GM21619 (cell line): ENCODE data around the gene EPHA4.

Experiments used
- ATAC-seq: cut with Tn5 transposase; IDR thresholded peaks from one replicate; pipeline ENCODE4 v1.9.1; 2021; ENCODE audit not compliant: unreplicated experiment

EPHA4 gene

DNA sequence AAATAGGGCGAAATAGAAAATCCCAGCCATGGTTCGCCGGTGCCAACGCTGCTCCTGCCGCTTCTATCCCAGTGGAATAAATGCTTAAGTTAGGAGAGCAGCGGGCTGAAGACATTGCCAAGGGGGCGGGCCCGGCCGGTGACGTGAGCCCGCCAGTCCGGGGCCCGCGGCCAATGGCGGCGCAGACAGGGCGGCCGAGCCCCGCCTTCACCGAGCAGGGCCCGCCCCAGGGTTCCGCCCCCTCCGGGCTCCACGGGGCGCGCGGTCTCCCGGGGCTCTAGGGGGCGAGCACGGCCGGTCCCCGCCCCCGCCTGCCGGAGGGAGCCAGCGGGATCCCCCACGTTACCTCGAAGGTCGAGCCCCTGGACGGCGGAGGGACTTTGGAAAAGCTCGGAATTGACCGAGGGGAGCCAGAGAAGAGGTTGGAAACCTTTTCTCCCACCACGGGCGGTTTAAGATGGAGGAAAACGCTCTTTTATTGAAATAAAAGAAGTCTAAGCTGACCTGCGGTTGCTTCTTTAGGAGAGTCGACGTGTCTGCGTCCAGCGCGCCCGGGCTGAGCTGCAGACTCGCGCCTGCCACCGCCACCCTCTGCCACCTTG, at the start of gene EPHA4:
TSS of gene EPHA4 (minus strand) at position 86 of the 602 bp plus-strand sequence. CDS start at position 30, 56 bp downstream.
- peak; percentile 86 for ATAC-seq

DNA sequence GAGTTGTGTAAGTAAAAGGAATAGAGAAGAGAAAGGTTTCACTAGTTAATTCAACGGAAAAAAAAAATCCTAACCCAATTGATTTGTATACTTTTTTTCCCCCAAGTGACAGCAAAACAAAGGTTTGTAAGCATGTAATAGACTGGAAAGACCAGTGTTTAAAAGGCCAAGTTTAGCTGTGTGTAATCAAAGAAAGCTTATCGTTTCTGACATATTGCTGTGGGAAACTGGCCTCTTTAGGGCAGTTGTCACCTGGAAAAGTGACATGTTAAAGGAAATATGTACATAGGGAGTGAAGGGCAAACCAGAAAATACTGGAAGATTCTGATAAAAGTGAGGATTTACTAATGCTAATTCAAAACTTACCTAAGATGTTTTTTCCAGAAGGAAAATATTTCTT, 45.9 kb upstream of the EPHA4 start:
- ATAC-seq, result no peak

DNA sequence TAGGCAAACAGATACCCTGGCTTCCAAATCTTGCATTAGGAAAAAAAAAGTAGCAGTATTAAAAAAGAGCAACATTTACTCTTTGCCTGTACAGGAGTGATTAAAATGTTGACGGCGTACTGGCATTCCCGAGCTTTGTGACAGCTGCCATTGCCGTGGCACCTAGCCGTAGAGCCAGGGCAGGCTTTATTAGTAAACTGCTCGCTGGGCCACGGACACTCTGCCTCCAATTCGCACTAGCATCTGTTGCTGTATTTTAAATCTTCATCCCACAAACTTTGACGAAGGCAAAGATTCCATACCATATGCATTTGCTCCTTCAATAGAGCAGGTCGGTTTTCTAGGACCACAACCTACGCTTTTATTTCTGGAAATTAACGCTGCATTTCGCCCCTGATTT, 44.5 kb upstream of the EPHA4 start:
- no peak for ATAC-seq

DNA sequence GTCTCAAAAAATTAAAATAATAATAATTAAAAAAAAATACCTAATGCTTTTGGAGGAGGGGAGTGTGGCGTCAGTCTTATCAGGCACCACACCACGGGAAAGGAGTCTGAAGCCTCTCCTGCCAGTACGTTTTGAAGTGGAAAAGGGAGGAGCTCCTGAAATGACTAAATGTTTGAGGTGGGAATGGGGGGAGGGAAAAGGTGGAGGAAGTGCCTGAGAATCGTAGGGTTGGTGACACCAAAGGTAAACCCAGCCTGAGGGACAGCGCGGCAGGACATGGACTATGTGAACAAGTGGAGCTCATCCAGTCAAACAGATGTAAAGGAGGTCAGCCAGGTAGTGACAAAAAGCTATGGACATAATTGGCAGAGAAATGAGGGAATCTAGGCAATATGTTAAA, 42.2 kb upstream of the EPHA4 start:
- ATAC-seq, result no peak

DNA sequence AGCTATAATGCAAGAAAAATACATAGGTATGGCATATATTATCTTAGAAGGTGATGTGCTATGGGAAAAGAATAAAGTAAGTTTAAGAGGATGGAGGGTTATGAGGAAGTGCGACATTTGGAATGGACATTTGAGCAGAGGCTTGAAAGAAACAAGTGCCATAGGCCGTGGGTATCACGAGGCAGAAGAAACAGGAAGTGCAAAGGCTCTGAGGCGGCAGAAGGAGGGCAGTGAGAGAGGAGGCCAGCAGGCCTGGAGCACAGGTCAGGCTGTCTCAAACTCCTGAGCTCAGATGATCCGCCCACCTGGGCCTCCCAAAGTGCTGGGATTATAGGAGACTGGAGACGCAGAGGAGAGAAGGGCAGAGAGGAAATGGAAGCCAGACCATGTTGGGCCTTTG, 40.7 kb upstream of the EPHA4 start:
- ATAC-seq, result no peak

DNA sequence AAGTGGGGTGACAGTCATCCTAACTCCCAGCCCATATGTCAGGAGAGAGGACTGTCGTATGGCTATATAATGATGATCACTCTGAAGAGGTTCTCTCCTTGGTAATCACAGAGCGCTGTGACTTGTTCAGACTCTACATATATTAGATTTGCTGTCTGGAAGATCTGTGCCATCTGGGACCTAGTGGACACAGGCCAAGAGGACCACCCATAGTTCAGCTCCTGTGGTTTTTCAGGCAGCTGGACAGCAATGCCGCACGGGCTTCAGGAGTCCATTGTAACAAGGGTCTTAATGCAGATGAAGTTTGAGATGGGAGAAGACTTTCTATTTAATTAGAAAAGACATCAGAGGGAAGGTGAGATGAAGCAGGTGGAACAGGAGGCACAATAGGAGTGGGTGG, 40.1 kb upstream of the EPHA4 start:
- ATAC-seq, result no peak

DNA sequence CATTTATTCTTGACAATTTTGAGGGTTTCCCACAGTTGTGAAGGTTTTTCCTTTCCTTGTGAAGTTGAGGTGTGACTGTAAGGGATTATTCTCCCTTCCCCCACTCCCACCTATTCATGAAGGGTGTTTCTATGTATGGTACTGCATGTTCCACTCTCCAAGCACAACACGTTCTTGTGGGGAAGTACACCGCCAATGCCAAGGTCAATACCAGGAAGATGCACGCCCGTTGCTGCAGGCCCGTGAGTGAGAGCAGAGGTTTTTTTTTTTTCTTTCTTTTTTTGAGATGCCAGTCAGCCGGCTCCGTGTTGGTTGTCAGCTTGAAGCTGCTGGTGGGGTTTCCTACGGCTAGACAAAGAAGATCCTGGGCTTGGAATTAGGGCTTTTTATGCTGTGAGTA, 38.6 kb upstream of the EPHA4 start:
- no peak for ATAC-seq

DNA sequence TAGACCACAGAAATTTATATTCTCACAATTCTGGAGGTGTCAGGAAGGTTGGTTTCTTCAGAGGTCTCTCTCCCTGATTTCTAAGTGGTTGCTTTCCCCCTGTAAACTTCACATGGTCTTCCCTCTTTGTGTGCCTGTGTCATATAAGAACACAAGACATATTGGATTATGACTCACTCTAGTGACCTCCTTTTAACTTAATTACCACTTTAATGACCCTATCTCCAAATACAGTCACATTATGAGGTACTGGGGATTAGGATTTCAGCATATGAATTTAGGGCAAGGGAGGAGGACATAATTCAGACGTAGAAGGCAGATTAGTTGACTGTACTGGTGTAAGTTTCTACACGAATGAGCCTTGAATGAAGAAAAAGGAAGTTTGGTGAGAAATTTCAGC, 38.2 kb upstream of the EPHA4 start:
- ATAC-seq, result no peak

DNA sequence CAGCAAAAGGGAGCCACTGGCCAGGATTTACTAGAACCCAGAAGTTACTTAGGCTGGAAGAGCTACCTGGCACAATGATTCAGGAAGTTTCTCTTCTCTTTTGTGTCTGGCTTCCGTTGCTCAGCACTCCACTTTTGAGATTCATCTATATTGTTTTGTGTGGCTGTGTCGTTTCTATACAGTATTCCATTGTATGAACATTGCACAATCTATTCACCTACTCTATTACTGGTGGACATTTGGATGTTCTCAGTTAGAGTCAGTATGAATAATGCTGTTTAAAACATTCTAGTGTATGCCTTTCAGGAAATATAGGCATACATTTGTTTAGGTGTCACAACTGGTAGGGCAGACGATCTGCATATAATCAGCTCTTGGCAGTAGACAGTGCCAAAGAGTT, 36.3 kb upstream of the EPHA4 start:
- no peak for ATAC-seq

DNA sequence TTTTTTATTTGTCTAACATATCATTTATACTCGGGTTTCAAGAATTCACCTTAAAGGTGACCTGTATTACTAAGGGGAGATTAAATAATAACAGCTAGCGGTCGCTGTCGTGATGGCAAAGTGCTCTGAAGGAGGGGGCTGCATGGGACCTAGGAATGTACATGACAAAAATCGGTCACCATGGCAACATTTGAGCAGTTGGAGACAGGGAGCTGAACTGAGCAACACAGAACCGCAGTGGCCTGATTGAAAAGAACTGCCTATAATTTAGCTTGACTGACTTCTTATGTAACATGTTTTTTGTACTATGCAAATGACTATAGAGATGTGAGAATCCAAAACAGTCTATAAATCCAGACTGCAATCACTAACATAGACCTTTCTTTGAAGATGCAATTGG, 34.3 kb upstream of the EPHA4 start:
- no peak for ATAC-seq

DNA sequence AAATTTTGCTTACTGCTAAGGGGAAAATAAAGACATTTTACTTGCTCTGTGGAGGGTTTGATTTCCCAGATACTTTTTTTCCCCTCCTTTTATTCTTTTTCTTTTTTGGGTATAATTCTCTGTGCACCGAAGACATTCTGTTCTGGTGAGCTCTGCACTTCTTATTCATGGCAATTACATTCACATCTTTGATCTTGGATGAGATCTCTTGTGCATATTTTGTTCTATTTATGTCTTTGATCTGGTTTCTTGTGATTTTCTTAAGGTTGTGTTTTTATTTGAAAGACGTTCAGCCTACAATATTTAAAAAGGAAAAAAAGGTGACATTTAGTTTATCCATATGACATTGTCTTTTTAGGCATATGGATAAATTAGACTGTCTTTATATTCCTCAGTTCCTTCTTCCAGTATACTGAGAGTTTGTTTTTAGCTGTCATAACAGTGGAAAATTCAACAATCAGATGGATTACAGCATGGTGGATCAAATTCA, 33.7 kb upstream of the EPHA4 start:
- ATAC-seq, result no peak

DNA sequence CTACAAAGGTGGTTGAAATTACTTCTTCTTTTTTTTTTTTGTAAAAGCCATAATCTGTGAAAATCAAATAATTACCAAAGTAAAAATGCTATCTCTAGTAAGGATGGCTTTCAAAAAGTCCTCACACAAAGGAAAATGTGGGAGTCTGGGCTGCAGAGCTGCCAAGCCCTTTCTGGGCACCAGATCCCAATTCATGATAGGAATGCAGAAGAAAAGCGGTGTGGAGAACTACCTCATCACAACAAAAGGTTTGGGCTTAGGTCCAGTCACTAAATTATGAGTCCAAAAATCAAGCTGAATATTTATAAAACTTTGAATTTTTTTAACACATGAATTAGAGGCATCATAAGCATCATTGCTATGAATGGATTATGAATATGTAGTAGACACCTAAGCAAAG, 30.8 kb upstream of the EPHA4 start:
- no peak for ATAC-seq

DNA sequence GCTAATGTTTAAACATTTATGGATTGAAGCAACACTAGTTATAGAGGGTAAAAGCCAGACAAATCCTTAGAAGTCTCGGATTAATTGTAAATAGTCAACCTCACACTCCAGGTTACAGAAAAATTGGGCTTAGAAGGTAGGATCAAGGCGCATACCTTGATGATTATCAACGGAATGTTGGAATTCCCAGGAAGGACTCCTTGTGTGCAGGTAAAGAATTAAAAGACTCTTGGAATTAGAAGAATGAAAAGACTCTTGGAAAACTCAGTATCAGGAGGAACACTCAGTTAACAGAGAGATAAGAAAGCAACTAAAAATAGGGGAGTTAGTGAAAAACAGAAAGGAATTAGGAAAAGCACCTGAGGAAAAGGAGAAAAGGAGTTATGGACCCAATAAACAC, 29.3 kb upstream of the EPHA4 start:
- no peak for ATAC-seq

DNA sequence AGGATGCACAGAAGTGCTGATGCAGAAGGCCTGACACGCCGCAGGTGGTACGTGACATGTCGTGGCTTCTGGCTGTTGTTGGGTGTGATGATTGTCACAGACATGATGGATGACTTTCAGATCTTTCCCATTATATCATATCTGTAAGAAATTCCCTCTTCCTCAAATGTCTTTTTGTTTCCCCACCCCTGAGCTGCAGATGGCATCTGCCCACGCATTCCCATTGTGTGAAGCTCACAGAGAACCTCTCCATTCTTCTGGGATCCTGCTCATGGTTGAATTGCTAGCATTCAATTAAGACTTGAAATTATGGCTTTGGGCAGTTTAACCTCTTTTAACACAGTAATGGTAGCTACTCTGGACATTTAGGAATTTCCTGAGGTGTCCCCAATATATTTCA, 28.3 kb upstream of the EPHA4 start:
- ATAC-seq, result no peak

DNA sequence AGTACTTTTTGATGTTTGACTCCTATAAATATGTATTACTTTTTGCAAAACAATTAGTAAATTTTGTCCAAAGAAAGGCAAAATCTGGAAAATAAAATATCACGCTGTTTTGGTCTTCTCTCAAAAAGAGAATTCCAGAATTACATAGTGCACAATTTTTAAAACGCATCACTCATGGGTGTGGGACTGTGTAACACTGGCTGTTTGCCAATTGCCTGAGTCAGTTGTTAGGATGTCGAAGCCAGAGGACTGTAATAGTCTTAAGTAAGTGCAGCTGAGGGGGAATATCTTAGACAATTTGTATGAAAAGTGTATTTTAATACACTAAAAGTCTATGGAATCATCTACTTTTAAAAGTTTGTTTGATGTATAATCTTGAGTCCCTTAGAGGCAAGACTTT, 24.1 kb upstream of the EPHA4 start:
- no peak for ATAC-seq

DNA sequence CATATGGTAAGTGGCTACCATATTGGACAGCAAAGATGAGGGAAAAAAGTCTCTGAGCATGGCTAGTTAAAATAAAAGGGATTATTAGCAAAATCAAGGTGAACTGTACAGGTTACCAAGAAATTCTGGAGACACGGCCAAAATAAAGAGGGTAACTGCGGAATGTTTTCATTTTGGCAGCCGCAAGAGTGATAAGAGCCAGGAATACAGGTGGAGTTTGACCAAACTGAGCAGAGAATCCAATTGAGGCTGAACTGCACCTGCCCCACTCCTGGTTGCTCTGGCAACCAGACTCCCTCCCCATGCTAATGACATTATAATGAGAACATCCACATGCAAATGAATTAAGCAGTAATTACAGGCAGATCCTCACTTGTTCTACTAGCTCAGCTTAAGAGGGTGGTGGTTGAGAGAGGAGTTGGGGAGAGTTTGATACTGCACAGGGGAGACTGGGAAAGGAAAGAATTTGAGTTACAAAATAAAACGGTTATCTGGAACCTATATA, 18.8 kb upstream of the EPHA4 start:
- no peak for ATAC-seq

DNA sequence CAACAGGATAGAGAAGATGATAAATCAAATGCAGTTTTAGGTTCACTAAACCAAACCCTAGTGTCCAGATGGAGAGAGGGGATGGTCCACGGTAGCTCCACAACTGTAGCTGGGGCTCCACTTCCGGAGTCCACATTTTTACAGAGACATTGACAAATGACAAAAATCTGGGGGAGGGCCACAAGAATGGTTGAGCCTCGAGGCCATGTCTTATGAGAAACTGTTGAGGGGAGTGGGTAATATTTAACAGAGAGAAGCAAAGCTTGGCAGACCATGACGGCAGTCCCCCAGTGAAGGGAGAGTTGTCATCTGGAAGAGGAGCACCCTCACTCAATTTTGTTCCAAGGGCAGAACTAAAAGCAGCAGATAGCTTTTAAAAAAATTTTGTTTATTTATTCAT, 17.6 kb upstream of the EPHA4 start:
- ATAC-seq, result no peak

DNA sequence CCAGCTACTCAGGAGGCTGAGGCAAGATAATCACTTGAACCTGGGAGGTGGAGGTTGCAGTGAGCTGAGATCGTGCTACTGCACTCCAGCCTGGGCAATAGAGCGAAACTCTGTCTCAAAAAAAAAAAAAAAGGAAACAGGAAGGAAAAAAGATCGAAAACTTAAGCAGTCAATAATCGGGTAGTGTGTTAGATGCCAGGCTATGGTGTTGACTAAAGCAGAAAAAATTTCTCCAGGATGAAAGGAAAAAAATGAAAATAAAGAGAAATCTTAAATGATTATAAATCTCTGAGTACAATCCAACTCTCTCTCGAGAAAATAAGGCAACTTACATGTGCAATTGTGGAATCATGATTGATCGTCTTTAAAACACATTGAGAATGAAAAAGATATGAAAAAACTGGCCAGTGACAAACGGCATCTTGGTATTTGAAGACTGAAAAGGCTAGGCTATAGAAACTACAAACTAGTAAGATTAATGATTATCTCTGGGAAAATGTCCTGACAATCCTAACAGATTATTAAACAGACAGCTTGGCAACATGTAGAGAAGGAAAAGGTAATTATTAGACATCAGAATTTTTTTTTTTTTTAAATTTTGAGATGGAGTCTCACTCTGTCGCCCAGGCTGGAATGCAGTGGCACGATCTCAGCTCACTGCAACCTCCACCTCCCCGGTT, 16.3 kb upstream of the EPHA4 start:
- no peak for ATAC-seq

DNA sequence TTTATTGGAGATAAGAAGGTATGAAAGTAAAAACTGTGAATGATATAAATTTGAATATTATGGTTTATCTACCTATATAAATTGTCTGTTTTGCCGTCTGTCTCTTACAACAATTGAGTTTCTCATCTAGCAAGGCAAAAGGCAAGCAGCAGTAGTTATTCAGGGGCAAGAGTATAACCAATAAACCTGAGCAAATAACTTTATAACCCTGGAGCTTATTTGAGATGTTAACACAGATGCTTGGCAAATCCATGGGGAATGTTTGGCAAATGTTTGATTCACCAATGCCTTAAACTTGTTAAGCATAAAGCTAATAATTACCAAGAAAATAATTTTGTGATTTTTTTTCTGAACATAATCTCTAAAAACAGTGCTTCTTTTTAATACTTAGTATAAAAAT, 9.9 kb upstream of the EPHA4 start:
- no peak for ATAC-seq

DNA sequence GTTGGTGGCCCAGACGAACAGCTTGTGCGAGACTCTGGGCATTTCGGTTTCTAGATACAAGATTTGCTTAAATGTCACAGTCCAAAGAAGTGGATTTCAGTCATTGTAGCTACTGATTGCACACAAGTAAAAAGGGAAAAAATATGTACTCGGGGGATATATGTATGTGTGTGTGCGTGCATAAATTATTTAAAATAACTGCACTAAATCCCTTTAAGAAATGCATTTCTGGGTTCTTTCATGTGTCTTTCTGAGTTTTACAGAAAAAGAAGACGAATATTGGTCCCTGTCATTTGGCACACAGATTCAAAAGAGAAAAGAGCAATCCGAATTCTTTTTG, 2.1 kb upstream of the EPHA4 start:
- no peak for ATAC-seq

DNA sequence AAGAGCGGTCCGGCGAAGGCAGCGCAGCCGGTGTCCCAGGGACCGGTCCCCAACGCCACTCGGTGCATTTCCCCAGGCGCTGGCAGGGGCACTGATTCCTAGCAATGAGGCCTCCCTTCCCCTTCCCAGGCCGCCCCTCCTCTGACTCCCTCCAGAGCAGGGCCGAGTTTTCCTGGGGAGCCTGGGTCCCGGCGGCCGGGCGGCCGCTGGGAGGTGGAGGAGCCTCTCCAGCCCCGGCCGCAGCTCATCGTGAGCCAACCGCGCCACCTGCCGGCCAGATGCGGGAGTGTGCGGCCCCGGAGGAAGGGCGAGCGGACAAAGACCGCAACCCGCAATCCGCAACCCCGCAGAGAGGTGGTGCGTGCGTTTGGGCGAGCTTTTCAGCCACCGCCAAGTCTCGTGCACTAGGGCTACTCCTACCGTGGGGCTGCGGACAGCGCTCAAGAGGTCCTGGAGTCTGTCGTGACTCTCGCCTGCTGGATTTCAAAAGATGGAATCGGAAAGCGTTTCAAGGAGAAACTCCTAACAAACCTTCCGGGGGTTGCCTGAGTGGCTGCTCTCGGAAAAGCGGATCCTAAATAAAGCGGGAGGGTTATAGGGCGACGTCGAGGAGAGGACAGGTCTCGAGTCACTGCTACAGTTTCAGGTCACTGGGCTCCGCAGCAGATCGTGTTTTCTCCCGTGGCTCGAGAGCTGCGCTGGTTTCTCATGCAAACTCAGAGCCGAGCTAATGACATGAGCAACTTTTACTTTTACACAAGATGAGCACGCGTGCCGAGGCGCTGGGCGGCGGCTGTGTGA, 1.5 kb upstream of the EPHA4 start:
- peak; percentile 60 for ATAC-seq

DNA sequence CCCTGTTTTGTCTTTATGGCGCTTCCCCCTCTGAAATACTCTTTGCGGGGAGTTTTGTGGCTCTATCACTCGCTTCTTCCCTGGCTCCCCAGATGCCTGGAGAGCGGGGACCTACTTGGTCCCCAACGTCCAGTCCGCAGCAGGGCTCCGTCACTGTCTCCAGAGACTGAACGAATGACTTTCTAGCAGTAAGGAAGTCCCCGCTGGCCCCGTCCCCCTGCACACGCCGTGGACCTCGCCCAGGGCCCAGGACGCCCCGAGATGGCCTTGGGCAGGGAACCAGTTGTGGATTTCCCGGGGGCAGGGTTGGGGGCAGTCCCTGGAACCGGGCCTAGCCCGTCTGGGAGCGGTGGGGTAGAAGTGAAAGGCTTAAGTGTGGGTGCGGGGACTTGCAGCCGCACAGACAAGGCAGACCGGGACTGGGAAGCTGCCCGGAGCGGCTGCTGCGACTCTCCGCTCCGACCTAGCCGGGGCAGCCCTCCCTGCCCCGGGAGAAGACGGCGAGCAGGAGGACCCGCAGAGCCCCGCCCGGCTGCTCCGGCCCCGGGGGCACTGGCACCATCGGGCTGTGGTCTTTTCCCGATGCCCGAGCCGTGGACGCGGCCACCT, 821 bp upstream of the EPHA4 start:
- ATAC-seq, result peak; percentile 18
